Activated CD8-positive, alpha-beta memory T cell treated with anti-CD3 and anti-CD28 coated beads for 36 hours (primary cell): ENCODE data around the gene SLC27A1. TPM values are rescaled to one million over a fixed set of nuclear protein-coding genes. Genes with fewer than 3 reads are reported as not detected.

ENCODE experiments used
- CTCF ChIA-PET: fragments of 350-600 bp; sonication (Branson Sonifier 250); formaldehyde crosslinking; loops from one replicate; lab custom pipeline; 2021; ENCODE audit warnings: antibody characterized with exemption; lab: Charles Lee
- POLR2A ChIA-PET: fragments of 350-600 bp; sonication (Branson Sonifier 250); formaldehyde crosslinking; loops from one replicate; lab custom pipeline; 2021; ENCODE audit warnings: antibody characterized with exemption; lab: Charles Lee
- total RNA-seq, 2 experiments: library from RNA; stranded (reverse); gene quantifications; one replicate each; pipeline ENCODE4 v1.2.3, GENCODE V29; 2021

The SLC27A1 gene
- total RNA-seq, 2 experiments from 2014 or later, result 2.5 to 3.2 TPM

- ChIA-PET CTCF (interaction anchor here (1.9 kb wide), 1 partner anchor 21 kb away, joined by 10 read pairs; no protein-coding TSS in a partner anchor), POLR2A (no interaction called here)
Observed at GRCh38 chr19:17475541-17476115, 5.3 kb downstream of the SLC27A1 start.

GRCh38 chr19:17479325-17479791 is 9.0 kb downstream of the SLC27A1 start:
- POLR2A ChIA-PET, result no interaction called here

GRCh38 chr19:17481986-17482385 is 11.7 kb downstream of the SLC27A1 start:
- ChIA-PET CTCF (no interaction called here), POLR2A (no interaction called here)

More at GRCh38 chr19:17479325-17479791, 9.0 kb downstream of the SLC27A1 start:
- CTCF ChIA-PET, result interaction anchor here (1.1 to 1.7 kb wide), 2 partner anchors 17 kb away, joined by 3 to 5 read pairs; no protein-coding TSS in a partner anchor

GRCh38 chr19:17482877-17483604 is 12.7 kb downstream of the SLC27A1 start:
- POLR2A ChIA-PET, result no interaction called here
- CTCF ChIA-PET, result interaction anchor here (1.4 kb wide), 1 partner anchor 13 kb away, joined by 6 read pairs; no protein-coding TSS in a partner anchor

- ChIA-PET POLR2A (no interaction called here), CTCF (interaction anchor here (1.4 kb wide), 1 partner anchor 13 kb away, joined by 6 read pairs; no protein-coding TSS in a partner anchor)
Observed at GRCh38 chr19:17483605-17484002, 13.3 kb downstream of the SLC27A1 start.

- POLR2A ChIA-PET, result interaction anchor here (0.7 kb wide), 1 partner anchor 23 kb away, joined by 3 read pairs; no protein-coding TSS in a partner anchor
- CTCF ChIA-PET, result interaction anchor here (1.3 kb wide), 1 partner anchor 12 kb away, joined by 7 read pairs; no protein-coding TSS in a partner anchor
Observed at GRCh38 chr19:17484520-17485185, 14.3 kb downstream of the SLC27A1 start.

GRCh38 chr19:17486545-17487240 is 16.4 kb downstream of the SLC27A1 start:
- ChIA-PET CTCF (no interaction called here), POLR2A (no interaction called here)

GRCh38 chr19:17487284-17488121 is 17.2 kb downstream of the SLC27A1 start:
- CTCF ChIA-PET, result interaction anchor here (1.0 kb wide), 2 partner anchors 9 to 40 kb away, joined by 5 read pairs; no protein-coding TSS in a partner anchor
- POLR2A ChIA-PET, result no interaction called here

GRCh38 chr19:17488593-17489391 is 18.5 kb downstream of the SLC27A1 start:
- ChIA-PET POLR2A (interaction anchor here (0.5 kb wide), 2 partner anchors 22 to 370 kb away, joined by 5 to 9 read pairs; no protein-coding TSS in a partner anchor), CTCF (interaction anchor here (1.0 kb wide), 1 partner anchor 41 kb away, joined by 5 read pairs; no protein-coding TSS in a partner anchor)

GRCh38 chr19:17489392-17490030 is 19.2 kb downstream of the SLC27A1 start:
- POLR2A ChIA-PET, result interaction anchor here (0.5 kb wide), 1 partner anchor 370 kb away, joined by 5 read pairs; no protein-coding TSS in a partner anchor
- CTCF ChIA-PET, result no interaction called here

- CTCF ChIA-PET, result interaction anchor here (1.0 kb wide), 1 partner anchor 16 kb away, joined by 5 read pairs; no protein-coding TSS in a partner anchor
- POLR2A ChIA-PET, result no interaction called here
Observed at GRCh38 chr19:17490411-17490810, 20.1 kb downstream of the SLC27A1 start.

GRCh38 chr19:17491287-17491686 is 21.0 kb downstream of the SLC27A1 start:
- ChIA-PET CTCF (no interaction called here), POLR2A (interaction anchor here (0.7 kb wide), 1 partner anchor 47 kb away, joined by 7 read pairs; no protein-coding TSS in a partner anchor)

GRCh38 chr19:17495639-17496296 is 25.4 kb downstream of the SLC27A1 start:
- CTCF ChIA-PET, result interaction anchor here (0.6 to 2.3 kb wide), 35 partner anchors 8 to 126 kb away, joined by 3 to 17 read pairs (median 5); partner anchors contain the start of genes BST2, PGLS and SLC27A1

GRCh38 chr19:17496337-17496997 is 26.1 kb downstream of the SLC27A1 start:
- ChIA-PET POLR2A (interaction anchor here (0.6 kb wide), 2 partner anchors 24 to 228 kb away, joined by 5 read pairs; no protein-coding TSS in a partner anchor), CTCF (interaction anchor here (0.5 to 2.3 kb wide), 39 partner anchors 9 to 125 kb away, joined by 3 to 17 read pairs (median 4); partner anchors contain the start of genes BST2, PGLS and SLC27A1)

More at GRCh38 chr19:17495639-17496296, 25.4 kb downstream of the SLC27A1 start:
- POLR2A ChIA-PET, result interaction anchor here (0.6 kb wide), 1 partner anchor 23 kb away, joined by 5 read pairs; no protein-coding TSS in a partner anchor
